Thoracic aorta (tissue), 2 donors: ENCODE results near the gene PDZD7. TPM values are rescaled to one million over a fixed set of nuclear protein-coding genes. Genes with fewer than 3 reads are reported as not detected.
A peak's percentile ranks its signal among the peaks of the same experiment; 100 is the strongest.

ENCODE experiments used
- ATAC-seq: fragments of 150-250 bp; one replicate; pipeline ENCODE4 v1.8.0; 2017; ENCODE audit warnings: low read depth; ENCODE audit not compliant: insufficient number of reproducible peaks, low FRiP score
- DNase-seq: peaks from one replicate; pipeline ENCODE4 v3.0.0-alpha.2; 2020; ENCODE audit warnings: low spot score
- H3K27ac ChIP-seq, 2 donors: fragments of 200-600 bp; sonication (generic); 1 replicate in 1 of 2; 2 replicates in 1 of 2; pipeline ENCODE4 v1.5.1; 2016; ENCODE audit warnings: mild to moderate bottlenecking in 2 of 2, moderate library complexity in 2 of 2
- H3K27me3 ChIP-seq: fragments of 200-600 bp; sonication (generic); replicated peaks from 2 replicates; pipeline ENCODE4 v1.6.0; 2016; ENCODE audit warnings: mild to moderate bottlenecking; ENCODE audit not compliant: insufficient read depth
- H3K36me3 ChIP-seq: fragments of 200-600 bp; sonication (generic); one replicate; pipeline ENCODE4 v1.5.1; 2016
- H3K4me1 ChIP-seq, 2 donors: fragments of 200-600 bp; sonication (generic); 1 replicate in 1 of 2; 2 replicates in 1 of 2; pipeline versions ENCODE4 v1.5.1 to v1.6.0; 2016; ENCODE audit warnings: low read depth in 2 of 2, mild to moderate bottlenecking in 1 of 2; ENCODE audit not compliant: control insufficient read depth in 1 of 2
- H3K4me3 ChIP-seq: fragments of 200-600 bp; sonication (generic); 2 replicates; pipeline ENCODE4 v1.5.1; 2016; ENCODE audit warnings: mild to moderate bottlenecking
- H3K9me3 ChIP-seq: fragments of 200-600 bp; sonication (generic); 2 replicates; pipeline ENCODE4 v1.5.1; 2016
- total RNA-seq, 2 donors: library from RNA; depleted of rRNA; stranded (reverse); fragments of >200 nt; gene quantifications; one replicate each; pipeline versions ENCODE4 v1.1.0 to v1.2.3, GENCODE V29; 2016
- TF ChIP-seq, protein P1 (sequence below): fragments of 200-600 bp; sonication (generic); IDR thresholded peaks from one replicate; pipeline ENCODE4 v1.5.1; 2019; ENCODE audit warnings: antibody characterized with exemption

PDZD7 gene
- total RNA-seq, 2 donors from 2014 or later = 0.14 to 1.1 TPM

DNA sequence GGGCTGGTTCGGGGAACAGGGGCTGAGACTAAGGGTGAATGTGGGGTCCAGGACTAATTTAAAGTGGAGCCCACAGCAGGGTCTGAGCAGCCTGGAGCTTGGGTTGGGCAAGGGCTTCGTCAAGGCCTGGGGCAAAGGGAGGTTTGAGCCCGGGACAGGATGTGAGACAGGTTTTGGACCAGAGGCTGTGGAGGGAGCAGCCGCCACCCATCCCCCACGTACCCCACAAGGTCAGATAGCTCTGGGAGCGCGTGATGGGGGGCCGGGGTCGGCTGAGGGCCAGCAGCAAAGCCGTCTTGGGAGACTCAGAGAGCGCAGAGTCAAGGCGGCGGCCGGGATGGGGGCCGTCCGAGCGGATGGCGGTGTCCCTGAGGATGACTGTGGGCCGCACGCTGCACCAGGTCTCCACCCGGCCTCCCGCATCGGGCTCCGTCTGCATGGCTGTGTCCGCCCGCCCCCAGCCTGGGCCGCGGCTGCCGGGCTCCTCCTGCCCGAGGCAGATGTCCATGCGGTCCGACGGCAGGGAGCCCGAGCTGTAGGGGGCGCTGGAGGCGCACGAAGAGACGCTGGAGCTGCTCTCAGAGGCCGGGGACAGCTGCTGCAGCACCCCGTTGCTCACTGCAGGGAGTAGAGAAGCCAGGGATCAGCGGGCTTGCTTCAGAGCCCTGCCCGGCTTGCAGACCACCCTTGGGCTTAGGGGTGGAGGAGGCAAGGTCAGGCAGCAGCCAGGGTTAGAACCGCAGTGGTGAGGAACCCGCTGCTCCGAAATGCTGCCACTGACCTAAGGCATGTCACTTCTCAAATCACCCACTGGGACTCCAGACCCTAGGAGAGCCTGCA lies 12.1 kb downstream of the PDZD7 start:
- Histone ChIP-seq H3K4me1 (peaks cover 0 to 4% of the 10 kb centered on the region in 2 donors), H3K36me3 (no peaks in the 10 kb centered on the region), H3K27me3 (no peaks in the 10 kb centered on the region), H3K9me3 (no peaks in the 10 kb centered on the region), H3K27ac (no peak overlapping the region), H3K4me3 (peak overlapping the region; percentile 20)
- TF ChIP-seq, protein P1, sequence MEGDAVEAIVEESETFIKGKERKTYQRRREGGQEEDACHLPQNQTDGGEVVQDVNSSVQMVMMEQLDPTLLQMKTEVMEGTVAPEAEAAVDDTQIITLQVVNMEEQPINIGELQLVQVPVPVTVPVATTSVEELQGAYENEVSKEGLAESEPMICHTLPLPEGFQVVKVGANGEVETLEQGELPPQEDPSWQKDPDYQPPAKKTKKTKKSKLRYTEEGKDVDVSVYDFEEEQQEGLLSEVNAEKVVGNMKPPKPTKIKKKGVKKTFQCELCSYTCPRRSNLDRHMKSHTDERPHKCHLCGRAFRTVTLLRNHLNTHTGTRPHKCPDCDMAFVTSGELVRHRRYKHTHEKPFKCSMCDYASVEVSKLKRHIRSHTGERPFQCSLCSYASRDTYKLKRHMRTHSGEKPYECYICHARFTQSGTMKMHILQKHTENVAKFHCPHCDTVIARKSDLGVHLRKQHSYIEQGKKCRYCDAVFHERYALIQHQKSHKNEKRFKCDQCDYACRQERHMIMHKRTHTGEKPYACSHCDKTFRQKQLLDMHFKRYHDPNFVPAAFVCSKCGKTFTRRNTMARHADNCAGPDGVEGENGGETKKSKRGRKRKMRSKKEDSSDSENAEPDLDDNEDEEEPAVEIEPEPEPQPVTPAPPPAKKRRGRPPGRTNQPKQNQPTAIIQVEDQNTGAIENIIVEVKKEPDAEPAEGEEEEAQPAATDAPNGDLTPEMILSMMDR = peak; percentile 66
- peak; percentile 36 for DNase-seq
- no peak for ATAC-seq

DNA sequence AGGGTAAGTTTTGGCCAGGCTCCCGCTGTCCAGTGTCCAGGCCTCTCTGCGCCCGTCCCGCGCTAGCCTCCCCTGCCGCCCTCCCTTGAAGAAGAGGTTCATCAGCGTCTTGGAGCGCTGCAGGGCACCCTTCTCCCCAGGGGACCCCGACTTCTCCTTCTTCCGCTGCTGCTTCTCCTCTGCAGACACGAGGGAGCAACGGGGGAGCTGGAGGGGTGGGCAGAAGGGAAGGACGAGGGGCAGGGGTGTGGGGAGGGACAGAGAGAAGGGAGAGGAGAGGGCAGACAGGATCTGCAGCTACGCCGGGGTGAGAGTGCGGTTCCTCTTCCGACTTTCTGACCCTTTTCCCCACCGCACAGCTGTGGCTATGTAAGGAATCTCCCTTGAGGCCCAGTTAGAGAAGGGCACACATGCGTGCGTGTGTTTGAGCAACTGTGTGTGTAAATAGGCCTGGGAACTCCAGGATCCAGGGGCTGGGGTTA lies 12.8 kb downstream of the PDZD7 start:
- ATAC-seq = no peak
- Histone ChIP-seq H3K27ac (no peak overlapping the region), H3K4me1 (peaks cover 0 to 11% of the 10 kb centered on the region in 2 donors), H3K9me3 (no peaks in the 10 kb centered on the region), H3K27me3 (no peaks in the 10 kb centered on the region), H3K36me3 (no peaks in the 10 kb centered on the region), H3K4me3 (no peak overlapping the region)
- no peak for DNase-seq
- TF ChIP-seq, protein P1 = no peak

DNA sequence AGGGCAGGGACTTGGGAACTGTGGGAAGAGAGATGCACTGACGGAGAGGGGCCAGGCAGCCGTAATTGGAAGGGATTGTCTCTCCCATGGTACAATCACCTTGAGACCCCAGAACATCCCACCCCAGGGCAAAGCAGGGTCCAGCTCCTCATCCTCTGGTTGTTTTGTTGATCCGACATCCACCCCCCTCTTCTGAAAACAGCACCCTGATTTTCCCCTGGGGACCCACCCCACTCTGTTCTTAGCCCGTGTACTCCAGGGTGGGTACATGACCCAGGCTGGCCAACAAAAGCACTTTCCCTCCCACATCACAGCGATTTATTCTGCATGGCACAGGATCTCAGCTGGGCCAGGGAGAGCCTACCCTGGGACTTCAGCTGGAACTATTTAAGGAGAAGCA lies 14.1 kb downstream of the PDZD7 start:
- Histone ChIP-seq H3K27ac (no peak overlapping the region), H3K4me3 (no peak overlapping the region), H3K27me3 (no peaks in the 10 kb centered on the region), H3K36me3 (no peaks in the 10 kb centered on the region), H3K4me1 (peaks cover 0 to 19% of the 10 kb centered on the region in 2 donors), H3K9me3 (no peaks in the 10 kb centered on the region)
- DNase-seq (no peak), ATAC-seq (no peak)
- TF ChIP-seq, protein P1 = no peak

DNA sequence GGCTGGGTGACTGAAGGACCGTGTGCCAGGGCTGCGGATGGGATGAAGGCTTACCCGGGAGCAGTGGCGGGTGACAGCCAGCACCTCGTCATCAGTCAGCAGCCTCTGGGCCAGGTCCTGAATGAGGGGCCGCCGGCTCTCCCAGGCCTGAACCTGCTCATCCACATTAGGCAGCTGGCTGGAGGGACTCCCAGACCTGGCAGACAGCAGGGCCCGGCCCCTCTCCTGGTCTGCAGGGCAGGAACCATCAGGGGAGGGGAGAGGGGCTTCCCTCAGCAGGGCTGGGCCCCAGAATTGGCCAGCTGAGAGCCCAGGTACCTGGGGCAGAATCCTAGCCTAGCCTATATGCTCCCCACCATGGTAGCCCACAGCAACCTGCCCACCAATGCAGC lies 15.4 kb downstream of the PDZD7 start:
- no peaks in the 10 kb centered on the region for H3K36me3 ChIP-seq
- H3K27me3 ChIP-seq = no peaks in the 10 kb centered on the region
- no peak for ATAC-seq
- no peak overlapping the region for H3K27ac ChIP-seq
- peaks cover 0 to 19% of the 10 kb centered on the region in 2 donors for H3K4me1 ChIP-seq
- no peaks in the 10 kb centered on the region for H3K9me3 ChIP-seq
- DNase-seq = no peak
- TF ChIP-seq, protein P1 = no peak
- no peak overlapping the region for H3K4me3 ChIP-seq

DNA sequence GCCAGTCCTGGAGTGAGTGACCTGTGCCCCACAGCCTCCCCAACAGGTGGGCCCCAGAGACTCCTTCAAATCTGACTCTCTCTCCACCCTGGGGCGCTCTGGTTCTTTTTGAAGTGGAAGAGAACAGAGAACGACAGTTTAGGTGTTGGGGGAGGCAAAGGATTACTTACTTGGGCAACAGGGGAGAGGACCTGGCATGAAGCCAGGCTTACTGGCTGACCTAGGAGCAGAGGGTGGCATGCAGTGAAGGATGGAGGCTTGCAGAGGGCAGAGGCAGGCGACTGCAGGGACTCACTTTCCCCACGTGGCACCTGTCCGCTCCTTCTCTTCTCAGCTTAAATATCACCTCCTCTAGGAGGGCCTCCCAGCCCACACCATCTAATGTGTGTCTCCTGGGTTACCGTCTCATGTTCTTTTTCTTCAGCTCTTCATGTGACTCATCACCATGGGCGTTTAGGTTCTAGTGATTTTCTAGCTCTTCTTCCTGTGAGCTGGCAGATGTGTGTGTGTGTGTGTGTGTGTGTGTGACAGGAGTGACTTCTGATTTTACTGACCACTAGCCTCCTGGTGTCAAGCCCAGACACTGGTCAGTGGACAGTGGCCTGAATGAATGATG lies 15.9 kb downstream of the PDZD7 start:
- no peaks in the 10 kb centered on the region for H3K27me3 ChIP-seq
- H3K4me1 ChIP-seq = peaks cover 0 to 19% of the 10 kb centered on the region in 2 donors
- ATAC-seq = no peak

More for the DNA sequence above, 15.9 kb downstream of the PDZD7 start:
- H3K27ac ChIP-seq = no peak overlapping the region
- TF ChIP-seq, protein P1 = no peak
- no peak for DNase-seq
- H3K36me3 ChIP-seq = no peaks in the 10 kb centered on the region
- H3K9me3 ChIP-seq = no peaks in the 10 kb centered on the region
- no peak overlapping the region for H3K4me3 ChIP-seq
